ENCODE data around the gene MS4A6A. TPM values are rescaled to one million over a fixed set of nuclear protein-coding genes. Genes with fewer than 3 reads are reported as not detected.
"Not testable (repeated sequence)": the region's sequence is repeated elsewhere in the genome, so short reads cannot be mapped to it uniquely, and the experiment has no call there.

MS4A6A gene
- total and polyA plus RNA-seq, 8 donors = 19.8 to 143 (median 27.2) TPM

GRCh38 chr11:60131912-60132311, 51.0 kb downstream of the MS4A6A start:
- no peak for DNase-seq
- H3K4me1 ChIP-seq = no peaks in the 10 kb centered on the region
- H3K36me3 ChIP-seq = no peaks in the 10 kb centered on the region
- H3K27ac ChIP-seq = no peak overlapping the region
- ATAC-seq = no peak
- intact Hi-C loops (cut with DNase I) = no loop called here
- no peaks in the 10 kb centered on the region for H3K27me3 ChIP-seq
- no peak for TF ChIP-seq CTCF (IDR thresholded peaks at IDR 0.05)
- no peak overlapping the region for H3K4me3 ChIP-seq
- no peaks in the 10 kb centered on the region for H3K9me3 ChIP-seq

DNA sequence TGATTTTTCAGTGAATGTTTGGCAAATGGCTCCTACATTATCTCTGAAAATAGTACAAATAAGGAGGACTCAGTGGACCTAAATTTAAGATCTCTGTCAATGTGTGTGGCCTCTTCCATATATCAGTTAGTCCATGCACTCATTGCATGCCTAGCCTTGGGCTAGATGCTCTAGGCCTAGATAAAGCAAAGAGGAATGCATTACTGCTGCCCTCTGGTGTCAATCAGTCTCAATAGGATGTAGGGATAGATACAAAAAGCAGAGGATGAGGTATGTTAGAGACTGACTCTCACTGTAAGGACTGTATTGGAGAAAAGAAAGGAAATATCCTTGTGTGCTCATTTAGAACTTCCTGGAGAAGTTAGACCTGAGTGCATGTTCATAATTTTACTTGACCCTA, 52.4 kb downstream of the MS4A6A start:
- peak; percentile 71 for ATAC-seq
- no peaks in the 10 kb centered on the region for H3K27me3 ChIP-seq
- peak in 1 of 4 donors; percentile 12 for DNase-seq
- no peak overlapping the region for H3K4me3 ChIP-seq
- no peaks in the 10 kb centered on the region for H3K36me3 ChIP-seq
- no peaks in the 10 kb centered on the region for H3K9me3 ChIP-seq
- TF ChIP-seq CTCF (IDR thresholded peaks at IDR 0.05) = peak in 1 of 2 donors; percentile 12
- H3K4me1 ChIP-seq = no peaks in the 10 kb centered on the region
- intact Hi-C loops (cut with DNase I) = no loop called here
- no peak overlapping the region for H3K27ac ChIP-seq

DNA sequence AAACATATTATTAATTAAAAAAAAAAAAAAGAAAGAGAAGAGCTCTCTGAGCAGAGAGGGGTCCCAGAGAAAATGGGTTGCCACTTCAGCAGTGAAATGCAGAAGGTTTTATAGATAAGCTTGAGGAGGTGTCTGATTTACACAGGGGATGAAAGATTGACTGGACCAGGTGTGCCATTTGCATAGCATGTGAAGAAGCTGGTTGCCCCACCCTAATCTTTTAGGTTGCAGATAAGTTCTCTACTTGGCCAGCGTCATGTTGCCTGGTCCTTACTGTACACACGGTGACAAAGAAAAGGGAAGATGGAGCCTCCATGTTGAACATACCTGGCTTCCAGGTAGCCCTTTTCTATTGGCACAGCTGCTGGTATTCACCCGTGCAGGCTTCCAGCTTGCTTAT, 53.0 kb downstream of the MS4A6A start:
- H3K9me3 ChIP-seq = no peaks in the 10 kb centered on the region
- H3K27me3 ChIP-seq = no peaks in the 10 kb centered on the region
- DNase-seq = no peak
- no peak overlapping the region for H3K4me3 ChIP-seq
- intact Hi-C loops (cut with DNase I) = no loop called here
- no peaks in the 10 kb centered on the region for H3K36me3 ChIP-seq
- H3K27ac ChIP-seq = no peak overlapping the region
- no peak for ATAC-seq
- no peaks in the 10 kb centered on the region for H3K4me1 ChIP-seq
- no peak for TF ChIP-seq CTCF (IDR thresholded peaks at IDR 0.05)

DNA sequence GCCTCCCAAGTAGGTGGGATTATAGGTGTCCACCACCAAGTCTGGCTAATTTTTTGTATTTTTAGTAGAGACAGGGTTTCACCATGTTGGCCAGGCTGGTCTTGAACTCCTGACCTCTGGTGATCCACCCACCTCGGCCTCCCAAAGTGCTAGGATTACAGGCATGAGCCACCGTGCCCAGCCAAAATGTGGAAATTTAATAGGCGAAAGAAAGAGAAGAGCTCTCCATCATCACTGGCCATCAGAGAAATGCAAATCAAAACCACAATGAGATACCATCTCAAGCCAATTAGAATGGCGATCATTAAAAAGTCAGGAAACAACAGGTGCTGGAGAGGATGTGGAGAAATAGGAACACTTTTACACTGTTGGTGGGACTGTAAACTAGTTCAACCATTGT, 54.0 kb downstream of the MS4A6A start:
- H3K9me3 ChIP-seq; intact Hi-C loops (cut with DNase I); H3K4me1 ChIP-seq; H3K4me3 ChIP-seq; H3K36me3 ChIP-seq; ATAC-seq; DNase-seq; H3K27ac ChIP-seq; H3K27me3 ChIP-seq: not testable (repeated sequence)

DNA sequence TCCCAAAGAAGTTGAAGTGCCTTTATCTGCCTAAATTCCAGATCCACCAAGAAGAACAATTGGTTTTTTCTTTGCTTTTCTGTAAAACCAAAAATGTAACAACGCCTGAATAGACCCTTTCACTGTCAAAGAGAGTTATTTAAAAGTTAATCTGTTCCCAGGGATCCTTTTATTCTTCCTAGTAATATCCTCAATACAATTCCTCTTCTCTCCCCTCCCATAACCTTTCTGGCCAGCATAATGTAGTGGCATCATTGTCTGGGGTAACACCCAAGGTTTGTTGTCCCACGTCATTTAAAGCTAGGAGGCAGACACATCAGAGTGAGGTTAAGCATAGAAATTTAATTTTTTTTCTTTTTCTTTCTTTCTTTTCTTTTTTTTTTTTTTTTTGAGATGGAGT, 54.5 kb downstream of the MS4A6A start:
- TF ChIP-seq CTCF (IDR thresholded peaks at IDR 0.05) = no peak
- Histone ChIP-seq H3K27me3 (no peaks in the 10 kb centered on the region), H3K4me3 (no peak overlapping the region), H3K36me3 (no peaks in the 10 kb centered on the region), H3K27ac (no peak overlapping the region), H3K4me1 (no peaks in the 10 kb centered on the region), H3K9me3 (no peaks in the 10 kb centered on the region)
- no peak for DNase-seq
- intact Hi-C loops (cut with DNase I) = no loop called here
- no peak for ATAC-seq

DNA sequence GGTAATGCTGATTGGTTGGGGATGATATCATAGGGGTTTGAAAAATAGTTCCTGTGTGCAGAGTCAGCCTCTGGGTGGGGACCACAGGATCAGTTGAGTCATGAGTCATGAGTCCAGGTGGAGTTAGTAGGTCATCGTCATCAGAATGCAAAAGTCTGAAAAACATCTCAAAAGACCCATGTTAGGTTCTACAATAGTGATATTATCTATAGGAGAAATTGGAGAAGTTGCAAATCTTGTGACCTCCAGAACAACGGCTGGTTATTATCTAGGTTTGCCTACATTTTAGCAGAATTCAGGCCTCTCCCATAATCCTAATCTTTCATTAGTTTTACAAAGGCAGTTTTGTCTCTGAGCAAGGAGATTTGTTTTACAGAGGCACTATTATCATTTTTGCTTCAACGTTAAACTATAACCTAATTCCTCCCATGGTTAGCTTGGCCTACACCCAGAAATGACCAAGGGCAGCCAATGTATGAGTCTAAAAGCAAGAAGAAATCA, 55.5 kb downstream of the MS4A6A start:
- H3K9me3 ChIP-seq = no peaks in the 10 kb centered on the region
- no peaks in the 10 kb centered on the region for H3K36me3 ChIP-seq
- DNase-seq = no peak
- H3K4me3 ChIP-seq = no peak overlapping the region
- no peak for ATAC-seq
- TF ChIP-seq CTCF (IDR thresholded peaks at IDR 0.05) = no peak
- no peak overlapping the region for H3K27ac ChIP-seq
- intact Hi-C loops (cut with DNase I) = no loop called here
- no peaks in the 10 kb centered on the region for H3K27me3 ChIP-seq
- no peaks in the 10 kb centered on the region for H3K4me1 ChIP-seq
